Transverse colon (tissue), 4 donors: Measurements from ENCODE around the gene PIGX. TPM values are rescaled to one million over a fixed set of nuclear protein-coding genes. Genes with fewer than 3 reads are reported as not detected.
A peak's percentile ranks its signal among the peaks of the same experiment; 100 is the strongest.

Experiments used
- DNase-seq: peaks from one replicate; pipeline ENCODE4 v3.0.0-alpha.2; 2019
- H3K27ac ChIP-seq, 4 donors: fragments of 200-600 bp; sonication (generic); 2 replicates each; pipeline ENCODE4 v1.5.1; 2016 to 2018; ENCODE audit warnings: inconsistent platforms in 4 of 4
- H3K27me3 ChIP-seq: fragments of 200-600 bp; sonication (generic); 2 replicates; pipeline ENCODE4 v1.5.1; 2017; ENCODE audit warnings: inconsistent platforms
- H3K36me3 ChIP-seq, 4 donors: fragments of 200-600 bp; sonication (generic); 2 replicates each; pipeline ENCODE4 v1.5.1; 2017 to 2019; ENCODE audit warnings: inconsistent platforms in 4 of 4
- H3K4me1 ChIP-seq, 4 donors: fragments of 200-600 bp; sonication (generic); 2 replicates each; pipeline ENCODE4 v1.5.1; 2017 to 2020; ENCODE audit warnings: inconsistent platforms in 4 of 4
- H3K4me3 ChIP-seq, 4 donors: fragments of 200-600 bp; sonication (generic); 1 replicate in 1 of 4; 2 replicates in 3 of 4; pipeline versions ENCODE4 v1.5.1 to v1.6.1; 2017 to 2019; ENCODE audit warnings: inconsistent platforms in 4 of 4
- H3K9me3 ChIP-seq, 2 donors: fragments of 200-600 bp; sonication (generic); 2 replicates each; pipeline ENCODE4 v1.5.1; 2017 to 2019; ENCODE audit warnings: inconsistent platforms in 2 of 2
- CTCF ChIP-seq, 5 experiments: fragments of 200-600 bp in 3 of 5; fragments of 450-650 bp in 2 of 5; sonication (generic) in 3 of 5; IDR thresholded peaks; 1 replicate in 2 of 5; 2 replicates in 3 of 5; pipeline ENCODE4 v1.5.1; 2016 to 2017; ENCODE audit warnings: antibody characterized with exemption in 5 of 5, inconsistent platforms in 3 of 5, mild to moderate bottlenecking in 2 of 5, moderate library complexity in 1 of 5
- EP300 ChIP-seq: sonication (generic); formaldehyde crosslinking; IDR thresholded peaks from one replicate; pipeline ENCODE4 v1.6.1; 2017; ENCODE audit warnings: antibody characterized with exemption, low read depth
- POLR2A ChIP-seq: fragments of 450-650 bp; IDR thresholded peaks from one replicate; pipeline ENCODE4 v1.6.1; 2016; ENCODE audit warnings: antibody characterized with exemption, mild to moderate bottlenecking, moderate library complexity
- POLR2AphosphoS5 ChIP-seq, 3 donors: sonication (generic); formaldehyde crosslinking; IDR thresholded peaks; one replicate each; pipeline ENCODE4 v1.6.1; 2016; ENCODE audit warnings: antibody characterized with exemption in 3 of 3
- WGBS, 2 donors: methylation state at CpG; one replicate each; pipeline ENCODE4 v1.1.5; 2018; ENCODE audit warnings: low coverage in 1 of 2; 5-methylcytosine and 5-hydroxymethylcytosine counted together
- in situ Hi-C, 4 donors: fragments of 200-750 bp; cut with MboI; loops; one replicate each; pipeline versions ENCODE4 v1.15.0 to v1.15.1; 2017; ENCODE audit warnings: low sequenced_read_pairs in 3 of 4, low pct_ligation_motif_present in 1 of 4, low pct_unique_long_range_greater_than_20kb in 1 of 4
- intact Hi-C: fragments of 100-400 bp; cut with DNase I; formaldehyde crosslinking; loops from one replicate; pipeline ENCODE4 v1.15.1; 2023; ENCODE audit warnings: low total_unique reads
- total RNA-seq, 4 donors: library from RNA; depleted of rRNA; stranded (reverse); fragments of >200 nt; gene quantifications; one replicate each; pipeline ENCODE4 v1.1.0, GENCODE V29; 2016

Gene PIGX
- total RNA-seq, 4 donors from 2014 or later, result 4.0 to 36.3 (median 23.6) TPM

- no peak for DNase-seq
- no peaks in the 10 kb centered on the region for H3K36me3 ChIP-seq
These were observed 24.6 kb downstream of the PIGX start for GRCh38 chr3:196736670-196737374.

GRCh38 chr3:196737655-196738054 is 25.5 kb downstream of the PIGX start:
- WGBS, 2 donors, result 87 to 91% methylated on average over 6 of the region's 6 CpGs
- Histone ChIP-seq H3K27ac (no peak overlapping the region), H3K4me1 (peaks cover 5 to 18% (median 12%) of the 10 kb centered on the region in 4 donors), H3K27me3 (no peaks in the 10 kb centered on the region), H3K36me3 (no peaks in the 10 kb centered on the region), H3K4me3 (no peak overlapping the region), H3K9me3 (no peaks in the 10 kb centered on the region)
- TF ChIP-seq CTCF (IDR thresholded peaks at IDR 0.05) (no peak), EP300 (no peak), POLR2A (no peak)
- DNase-seq, result no peak
- intact Hi-C loops, result no loop called here
- in situ Hi-C loops, result no loop called here

More at GRCh38 chr3:196736670-196737374, 24.6 kb downstream of the PIGX start:
- Histone ChIP-seq H3K4me1 (peaks cover 5 to 12% (median 7%) of the 10 kb centered on the region in 4 donors), H3K27ac (no peak overlapping the region), H3K27me3 (no peaks in the 10 kb centered on the region), H3K9me3 (no peaks in the 10 kb centered on the region), H3K4me3 (no peak overlapping the region)
- TF ChIP-seq POLR2AphosphoS5 (IDR thresholded peaks at IDR 0.05) (no peak), CTCF (IDR thresholded peaks at IDR 0.05) (no peak), EP300 (no peak), POLR2A (no peak)
- in situ Hi-C loops, result no loop called here
- intact Hi-C loops, result no loop called here
- WGBS, 2 donors, result 92 to 100% methylated on average over 2 to 4 of the region's 4 CpGs

- intact Hi-C loops, result no loop called here
- no peaks in the 10 kb centered on the region for H3K36me3 ChIP-seq
- peaks cover 5 to 32% (median 16%) of the 10 kb centered on the region in 4 donors for H3K4me1 ChIP-seq
- WGBS, 2 donors, result 0 to 1% methylated on average over 3 to 50 of the region's 86 CpGs
- peak; percentile 95 for DNase-seq
- TF ChIP-seq CTCF (IDR thresholded peaks at IDR 0.05) (peak in 1 of 5 experiments; percentile 11), EP300 (no peak), POLR2A (peak; percentile 80), POLR2AphosphoS5 (IDR thresholded peaks at IDR 0.05) (peak; percentile 90 to 95 (median 95))
- H3K27ac ChIP-seq, result peak within 1 kb of the TSS; percentile 99 to 100 (median 99)
- H3K9me3 ChIP-seq, result no peaks in the 10 kb centered on the region
- in situ Hi-C loops, result no loop called here
- no peaks in the 10 kb centered on the region for H3K27me3 ChIP-seq
- H3K4me3 ChIP-seq, result peak within 1 kb of the TSS; percentile 92 to 95 (median 94)
These were observed 27.7 kb downstream of the PIGX start, which contains the start of gene PAK2 for GRCh38 chr3:196739671-196740480. Gene PAK2 (plus strand): TSS chr3:196739857. CDS start chr3:196782647, 42,790 bp downstream.

- peak overlapping the region; percentile 92 to 95 (median 94) for H3K4me3 ChIP-seq
- in situ Hi-C loops, result no loop called here
These were observed 28.5 kb downstream of the PIGX start for GRCh38 chr3:196740481-196741248.

More at GRCh38 chr3:196740481-196741248, 28.5 kb downstream of the PIGX start:
- H3K27ac ChIP-seq, result peak overlapping the region; percentile 99 to 100 (median 99)
- no peaks in the 10 kb centered on the region for H3K9me3 ChIP-seq
- TF ChIP-seq POLR2A, result no peak
- TF ChIP-seq POLR2AphosphoS5 (IDR thresholded peaks at IDR 0.05), result no peak
- no peak for TF ChIP-seq CTCF (IDR thresholded peaks at IDR 0.05)
- TF ChIP-seq EP300, result no peak
- 0% methylated on average over 17 to 30 of the region's 30 CpGs for WGBS, 2 donors
- DNase-seq, result no peak
- intact Hi-C loops, result no loop called here
- H3K36me3 ChIP-seq, result no peaks in the 10 kb centered on the region
- H3K27me3 ChIP-seq, result no peaks in the 10 kb centered on the region
- peaks cover 5 to 32% (median 16%) of the 10 kb centered on the region in 4 donors for H3K4me1 ChIP-seq
